ENCODE data around the gene SMAP2.
A peak's percentile ranks its signal among the peaks of the same experiment; 100 is the strongest.

Gene SMAP2

GRCh38 chr1:40450495-40451237 is 77.1 kb downstream of the SMAP2 start:
- intact Hi-C loops (cut with DNase I): no loop called here
- peak in 9 of 10 donors; percentile 19 to 89 (median 48) for DNase-seq

- intact Hi-C loops (cut with DNase I): no loop called here
- no peak for DNase-seq
These were observed 77.7 kb downstream of the SMAP2 start for GRCh38 chr1:40451238-40451585.

- DNase-seq: no peak
- intact Hi-C loops (cut with DNase I): no loop called here
These were observed 81.3 kb downstream of the SMAP2 start for GRCh38 chr1:40454873-40455272.

- no peak for DNase-seq
- intact Hi-C loops (cut with DNase I): no loop called here
These were observed 89.5 kb downstream of the SMAP2 start for GRCh38 chr1:40462956-40463590.

GRCh38 chr1:40469327-40469726 is 95.8 kb downstream of the SMAP2 start:
- intact Hi-C loops (cut with DNase I): no loop called here
- no peak for DNase-seq

Data from posterior cingulate gyrus (tissue), 11 donors.